ENCODE data around the gene SLC4A1AP.

Gene SLC4A1AP

DNA sequence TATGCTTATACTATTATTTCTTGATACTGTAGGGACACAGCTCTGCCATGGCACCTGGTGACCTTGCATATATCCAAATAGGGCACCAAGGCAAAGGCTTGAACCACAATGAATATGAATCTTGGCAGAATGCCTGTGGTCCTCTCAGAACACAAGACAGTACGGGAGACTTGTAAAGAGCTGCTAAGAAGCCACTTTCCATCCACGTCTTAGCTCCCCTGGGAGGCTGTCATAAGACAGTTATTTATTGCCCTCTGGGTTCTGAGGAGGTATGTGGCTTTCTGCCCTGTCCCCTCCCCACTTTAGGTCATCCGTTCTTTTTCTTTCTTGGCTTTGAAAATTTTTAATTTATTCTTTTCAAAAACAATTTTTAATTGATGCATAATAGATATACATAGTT, 78.0 kb downstream of the SLC4A1AP start:
- DNase-seq (ENCODE audit: low read depth, low spot score): no peak

DNA sequence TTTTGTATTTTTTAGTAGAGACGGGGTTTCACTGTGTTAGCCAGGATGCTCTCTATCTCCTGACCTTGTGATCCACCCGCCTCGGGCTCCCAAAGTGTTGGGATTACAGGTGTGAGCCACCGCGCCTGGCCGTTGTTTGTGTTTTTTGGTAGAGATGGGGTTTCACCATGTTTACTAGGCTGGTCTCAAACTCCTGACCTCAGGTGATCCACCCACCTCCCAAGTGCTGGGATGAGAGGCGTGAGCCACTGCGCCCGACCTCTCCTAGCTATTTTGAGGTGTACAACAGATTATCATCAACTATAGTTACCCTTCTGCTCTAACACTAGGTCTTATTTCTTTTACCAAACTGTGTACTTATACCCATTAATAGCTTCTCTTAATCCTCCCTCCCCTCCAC, 78.9 kb downstream of the SLC4A1AP start:
- DNase-seq (ENCODE audit: low read depth, low spot score): no peak

All from activated naive CD8-positive, alpha-beta T cell treated with anti-CD3 and anti-CD28 coated beads, Interleukin-2, amount 50 U/mL, for 16 hours (primary cell).